GM23248 (cell line): Measurements from ENCODE around the gene C6orf62. TPM values are rescaled to one million over a fixed set of nuclear protein-coding genes. Genes with fewer than 3 reads are reported as not detected.
"Not testable (repeated sequence)": the region's sequence is repeated elsewhere in the genome, so short reads cannot be mapped to it uniquely, and the experiment has no call there.

Source experiments
- DNase-seq: peaks from one replicate; pipeline ENCODE4 v3.0.0-alpha.2; 2015
- H2AFZ ChIP-seq: fragments of 200-600 bp; sonication (generic); 2 replicates; pipeline ENCODE4 v1.6.1; 2016; ENCODE audit warnings: antibody characterized with exemption
- H3F3A ChIP-seq: fragments of 200-600 bp; sonication (generic); 2 replicates; pipeline ENCODE4 v1.6.1; 2016; ENCODE audit warnings: mild to moderate bottlenecking, antibody characterized with exemption, mixed run types; ENCODE audit not compliant: insufficient read depth
- H3K27ac ChIP-seq: fragments of 200-600 bp; sonication (generic); 2 replicates; pipeline ENCODE4 v1.5.1; 2016; ENCODE audit warnings: mild to moderate bottlenecking
- H3K27me3 ChIP-seq: fragments of 200-600 bp; sonication (generic); replicated peaks from 2 replicates; pipeline ENCODE4 v1.6.1; 2016; ENCODE audit warnings: mild to moderate bottlenecking; ENCODE audit not compliant: insufficient read depth
- H3K36me3 ChIP-seq: fragments of 200-600 bp; sonication (generic); 2 replicates; pipeline ENCODE4 v1.6.1; 2016; ENCODE audit warnings: low read depth, mild to moderate bottlenecking
- H3K4me1 ChIP-seq: fragments of 200-600 bp; sonication (generic); 2 replicates; pipeline ENCODE4 v1.6.1; 2016; ENCODE audit warnings: mild to moderate bottlenecking; ENCODE audit not compliant: insufficient read depth
- H3K4me2 ChIP-seq: fragments of 200-600 bp; sonication (generic); one replicate; pipeline ENCODE4 v1.6.1; 2016; ENCODE audit warnings: mild to moderate bottlenecking; ENCODE audit not compliant: unreplicated experiment
- H3K4me3 ChIP-seq: fragments of 200-600 bp; sonication (generic); 2 replicates; pipeline ENCODE4 v1.5.1; 2016; ENCODE audit warnings: mild to moderate bottlenecking
- H3K79me2 ChIP-seq: fragments of 200-600 bp; sonication (generic); 2 replicates; pipeline ENCODE4 v1.6.1; 2016; ENCODE audit warnings: mild to moderate bottlenecking; ENCODE audit not compliant: insufficient read depth
- H3K9ac ChIP-seq: fragments of 200-600 bp; sonication (generic); 2 replicates; pipeline ENCODE4 v1.6.1; 2016; ENCODE audit warnings: mild to moderate bottlenecking
- H3K9me2 ChIP-seq: fragments of 200-600 bp; sonication (generic); 2 replicates; pipeline ENCODE4 v1.6.1; 2016; ENCODE audit warnings: mixed run types, mild to moderate bottlenecking, moderate library complexity; ENCODE audit not compliant: insufficient read depth
- H3K9me3 ChIP-seq: fragments of 200-600 bp; sonication (generic); one replicate; pipeline ENCODE4 v1.6.1; 2017; ENCODE audit warnings: low read depth
- H4K20me1 ChIP-seq: fragments of 200-600 bp; sonication (generic); 2 replicates; pipeline ENCODE4 v1.6.0; 2016; ENCODE audit not compliant: insufficient read depth
- EZH2 ChIP-seq: fragments of 200-600 bp; sonication (generic); IDR thresholded peaks from 2 replicates; pipeline ENCODE4 v1.6.1; 2018; ENCODE audit warnings: antibody characterized with exemption, mild to moderate bottlenecking; ENCODE audit not compliant: insufficient read depth, poor library complexity, severe bottlenecking
- EZH2phosphoT487 ChIP-seq: fragments of 200-600 bp; sonication (generic); IDR thresholded peaks from 2 replicates; pipeline ENCODE4 v1.6.1; 2018; ENCODE audit warnings: antibody characterized with exemption, moderate library complexity, mild to moderate bottlenecking, low read depth; ENCODE audit not compliant: insufficient read depth
- WGBS, 2 experiments: methylation state at CpG; one replicate each; pipeline ENCODE4 v1.1.6; 2015 to 2017; ENCODE audit warnings: low lambda C conversion rate in 2 of 2, low coverage in 1 of 2; ENCODE audit errors: missing lambda C conversion rate in 2 of 2; 5-methylcytosine and 5-hydroxymethylcytosine counted together
- in situ Hi-C: fragments of 300-500 bp; cut with MboI; formaldehyde crosslinking; loops from 2 replicates; pipeline ENCODE4 v1.15.0; 2020
- polyA plus RNA-seq: library from polyadenylated mRNA; unstranded; fragments of >200 nt; fragmentation: Nextera tagmentation; extraction: Ambion mirVana; gene quantifications from 2 replicates; pipeline ENCODE4 v1.2.1, GENCODE V29; 2016
- total RNA-seq: library from RNA; depleted of rRNA; stranded (reverse); fragments of >200 nt; shearing (Covaris generic); gene quantifications from 2 replicates; pipeline ENCODE4 v1.2.3, GENCODE V29; 2014

The C6orf62 gene
- total and polyA plus RNA-seq, 2 experiments from 2014 or later = 107 to 307 TPM

DNA sequence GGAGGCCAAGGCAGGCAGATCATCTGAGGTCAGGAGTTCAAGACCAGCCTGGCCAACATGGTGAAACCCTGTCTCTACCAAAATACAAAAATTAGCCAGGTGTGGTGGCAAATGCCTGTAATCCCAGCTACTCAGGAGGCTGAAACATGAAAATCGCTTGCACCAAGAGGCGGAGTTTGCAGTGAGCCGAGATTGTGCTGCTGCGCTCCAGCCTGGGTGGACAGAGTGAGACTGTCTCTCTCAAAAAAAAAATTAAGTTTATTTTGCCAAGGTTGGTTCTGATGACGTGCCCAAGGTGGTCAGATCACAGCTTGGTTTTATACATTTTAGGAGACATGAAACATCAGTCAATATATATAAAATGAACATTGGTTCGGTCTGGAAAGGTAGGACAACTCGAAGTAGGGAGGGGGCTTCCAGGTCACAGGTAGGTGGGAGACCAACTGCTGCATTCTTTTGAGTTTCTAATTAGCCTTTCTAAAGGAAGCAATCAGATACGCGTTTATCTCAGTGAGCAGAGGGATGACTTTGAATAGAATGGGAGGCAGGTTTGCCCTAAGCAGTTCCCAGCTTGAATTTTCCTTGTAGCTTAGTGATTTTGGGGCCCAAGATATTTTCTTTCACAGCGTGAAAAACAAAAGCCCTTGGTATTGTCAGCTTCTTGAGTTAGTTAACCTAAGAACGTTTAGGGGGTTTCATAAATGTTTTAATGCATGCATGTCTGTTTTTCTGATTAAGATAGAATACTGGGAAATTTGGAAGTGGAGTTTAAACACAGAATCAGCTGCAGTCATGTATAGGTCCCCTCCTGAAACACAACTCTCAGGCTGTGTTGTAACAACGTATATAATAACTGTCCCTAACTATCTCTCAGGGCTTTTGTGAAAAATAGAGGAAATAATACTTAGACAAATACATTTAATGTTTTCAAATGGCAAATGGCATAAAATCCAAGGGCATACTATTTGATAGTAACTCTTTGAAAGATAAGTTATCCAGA lies 35.4 kb downstream of the C6orf62 start:
- H3K79me2 ChIP-seq = no peaks in the 10 kb centered on the region
- no peak overlapping the region for H3K27ac ChIP-seq
- WGBS, 2 experiments = 82 to 85% methylated on average over 12 of the region's 12 CpGs
- TF ChIP-seq EZH2 (no peak), EZH2phosphoT487 (no peak)
- no peaks in the 10 kb centered on the region for H3K9me3 ChIP-seq
- no peaks in the 10 kb centered on the region for H3K27me3 ChIP-seq
- H2AFZ ChIP-seq = no peak overlapping the region
- no peaks in the 10 kb centered on the region for H3K4me1 ChIP-seq
- no peak overlapping the region for H3K4me3 ChIP-seq
- DNase-seq = no peak
- H3K4me2 ChIP-seq = no peak overlapping the region
- H3K9me2 ChIP-seq = no peaks in the 10 kb centered on the region
- no peaks in the 10 kb centered on the region for H4K20me1 ChIP-seq
- H3K9ac ChIP-seq = no peak overlapping the region
- in situ Hi-C loops = no loop called here
- no peaks in the 10 kb centered on the region for H3F3A ChIP-seq
- H3K36me3 ChIP-seq = no peaks in the 10 kb centered on the region

DNA sequence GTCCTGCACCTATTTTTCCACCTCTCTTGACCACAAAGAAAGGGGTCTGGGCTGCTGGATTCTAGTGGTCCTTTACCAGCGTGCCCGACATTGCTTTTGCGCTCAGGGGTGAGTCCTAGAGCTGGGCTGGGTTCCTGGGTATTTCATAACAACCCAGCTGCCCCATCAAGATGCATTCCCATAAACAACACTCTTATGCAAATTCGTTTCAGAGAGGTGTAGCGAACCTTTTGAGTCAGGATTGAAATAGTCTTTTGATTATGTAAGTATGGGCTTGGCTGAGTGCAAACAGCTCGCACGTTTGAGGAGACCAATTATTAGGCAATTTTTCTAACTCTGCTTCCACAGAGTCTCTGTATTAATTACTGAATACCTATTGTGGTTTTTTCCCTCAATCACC lies 38.4 kb downstream of the C6orf62 start:
- no peak overlapping the region for H3K27ac ChIP-seq
- no peaks in the 10 kb centered on the region for H3K27me3 ChIP-seq
- H3K9me3 ChIP-seq = no peaks in the 10 kb centered on the region
- H2AFZ ChIP-seq = no peak overlapping the region
- in situ Hi-C loops = no loop called here
- no peaks in the 10 kb centered on the region for H3K9me2 ChIP-seq
- H3K79me2 ChIP-seq = no peaks in the 10 kb centered on the region
- no peak overlapping the region for H3K4me2 ChIP-seq
- H3F3A ChIP-seq = no peaks in the 10 kb centered on the region
- WGBS, 2 experiments = 83 to 87% methylated on average over 7 of the region's 7 CpGs
- H4K20me1 ChIP-seq = no peaks in the 10 kb centered on the region
- TF ChIP-seq EZH2phosphoT487 (no peak), EZH2 (no peak)
- H3K4me1 ChIP-seq = no peaks in the 10 kb centered on the region
- no peak overlapping the region for H3K4me3 ChIP-seq
- no peak overlapping the region for H3K9ac ChIP-seq
- DNase-seq = no peak
- no peaks in the 10 kb centered on the region for H3K36me3 ChIP-seq

DNA sequence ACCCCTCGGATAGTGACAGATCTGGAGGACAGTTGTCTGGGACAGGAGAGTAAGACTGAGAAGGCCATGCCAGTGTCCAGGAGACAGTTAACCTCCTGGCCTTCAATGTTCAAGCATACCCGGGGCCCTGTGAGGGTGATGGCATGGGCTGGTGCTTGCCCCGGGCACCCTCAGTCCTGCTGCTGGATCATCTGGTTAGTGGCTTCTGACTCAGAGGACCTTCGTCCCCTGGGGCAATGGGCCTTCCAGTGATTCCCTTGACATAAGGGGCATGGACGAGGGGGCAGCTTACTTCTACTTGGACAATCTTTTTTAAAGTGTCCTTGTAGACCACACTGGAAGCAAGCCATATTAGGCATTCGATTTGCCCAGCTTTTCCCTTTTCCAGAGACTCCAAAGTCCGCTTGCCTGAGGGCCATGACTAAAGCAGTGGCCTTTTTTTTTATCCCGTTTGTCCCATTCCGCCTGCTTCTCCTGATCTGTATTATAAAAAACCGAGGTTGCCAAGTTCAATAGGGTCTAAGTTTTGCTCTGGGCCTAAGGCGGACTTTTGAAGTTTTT lies 40.1 kb downstream of the C6orf62 start:
- H4K20me1 ChIP-seq, DNase-seq, H3K27ac ChIP-seq, in situ Hi-C loops, H3K36me3 ChIP-seq, H3K4me3 ChIP-seq, H3F3A ChIP-seq, H3K27me3 ChIP-seq, H3K79me2 ChIP-seq, H3K9ac ChIP-seq, H3K4me2 ChIP-seq, H2AFZ ChIP-seq, H3K9me3 ChIP-seq, H3K4me1 ChIP-seq, H3K9me2 ChIP-seq: not testable (repeated sequence)
- WGBS, 2 experiments = 76 to 85% methylated on average over 11 of the region's 11 CpGs

DNA sequence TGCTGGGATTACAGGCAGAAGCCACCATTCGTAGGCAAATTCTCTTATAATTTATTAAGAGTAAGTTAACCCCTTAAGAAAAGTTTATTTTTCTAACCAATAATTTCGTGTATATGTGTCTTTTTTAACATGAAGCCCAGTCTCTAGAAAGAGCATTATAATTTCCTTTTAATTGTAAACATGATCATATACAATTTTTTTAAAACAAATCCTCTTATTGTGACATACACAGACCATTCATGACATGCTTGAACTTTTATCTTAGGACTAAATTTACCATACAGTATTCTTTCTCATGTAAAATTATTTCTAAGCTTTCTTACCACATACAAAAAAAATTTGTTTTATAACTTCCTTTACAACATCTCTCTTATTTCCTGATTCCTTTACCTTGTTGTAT lies 45.3 kb downstream of the C6orf62 start:
- Histone ChIP-seq H3K36me3 (no peaks in the 10 kb centered on the region), H3K27ac (no peak overlapping the region), H2AFZ (no peak overlapping the region), H3K9ac (no peak overlapping the region), H4K20me1 (no peaks in the 10 kb centered on the region), H3F3A (no peaks in the 10 kb centered on the region), H3K27me3 (no peaks in the 10 kb centered on the region), H3K4me1 (no peaks in the 10 kb centered on the region), H3K9me3 (no peaks in the 10 kb centered on the region), H3K79me2 (peaks cover under 1% of the 10 kb centered on the region), H3K4me2 (no peak overlapping the region), H3K9me2 (no peaks in the 10 kb centered on the region), H3K4me3 (no peak overlapping the region)
- 51 to 62% methylated on average over 2 of the region's 2 CpGs for WGBS, 2 experiments
- in situ Hi-C loops = no loop called here
- DNase-seq = no peak
- no peak for TF ChIP-seq EZH2
- no peak for TF ChIP-seq EZH2phosphoT487
